Uterus (tissue), 2 donors: ENCODE results near the gene IPO13.

Source experiments
- POLR2A ChIP-seq, 2 donors: fragments of 450-650 bp; IDR thresholded peaks; one replicate each; pipeline ENCODE4 v1.6.1; 2016; ENCODE audit warnings: antibody characterized with exemption in 2 of 2, mild to moderate bottlenecking in 1 of 2, moderate library complexity in 1 of 2
- TF ChIP-seq, protein P1 (sequence below), 4 experiments: fragments of 200-600 bp in 2 of 4; fragments of 450-650 bp in 2 of 4; sonication (generic) in 2 of 4; IDR thresholded peaks; one replicate each; pipeline ENCODE4 v1.5.1; 2016 to 2019; ENCODE audit warnings: antibody characterized with exemption in 4 of 4, mild to moderate bottlenecking in 2 of 4, moderate library complexity in 1 of 4

DNA sequence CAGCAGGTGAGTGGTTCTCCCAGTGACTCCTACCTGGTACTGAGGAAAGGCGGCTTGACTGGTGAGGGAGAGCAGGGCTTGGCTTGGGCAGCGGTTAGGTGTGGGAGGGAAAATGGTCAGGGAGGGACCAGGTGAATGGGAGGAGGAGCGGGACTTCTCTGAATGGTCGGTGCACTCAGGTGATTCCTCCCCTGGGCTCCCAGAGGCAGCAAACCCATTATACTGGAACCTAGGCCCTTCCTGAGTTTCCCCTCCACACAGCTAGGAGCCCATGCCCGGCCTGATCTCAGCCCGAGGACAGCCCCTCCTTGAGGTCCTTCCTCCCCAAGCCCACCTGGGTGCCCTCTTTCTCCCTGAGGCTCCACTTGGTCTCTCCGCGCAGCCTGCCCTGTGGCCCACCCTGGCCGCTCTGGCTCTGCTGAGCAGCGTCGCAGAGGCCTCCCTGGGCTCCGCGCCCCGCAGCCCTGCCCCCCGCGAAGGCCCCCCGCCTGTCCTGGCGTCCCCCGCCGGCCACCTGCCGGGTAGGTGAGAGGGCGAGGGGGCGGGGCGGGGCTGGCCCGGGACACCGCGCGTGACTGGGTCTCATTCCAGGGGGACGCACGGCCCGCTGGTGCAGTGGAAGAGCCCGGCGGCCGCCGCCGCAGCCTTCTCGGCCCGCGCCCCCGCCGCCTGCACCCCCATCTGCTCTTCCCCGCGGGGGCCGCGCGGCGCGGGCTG lies 10.9 kb upstream of the IPO13 start:
- TF ChIP-seq, protein P1, sequence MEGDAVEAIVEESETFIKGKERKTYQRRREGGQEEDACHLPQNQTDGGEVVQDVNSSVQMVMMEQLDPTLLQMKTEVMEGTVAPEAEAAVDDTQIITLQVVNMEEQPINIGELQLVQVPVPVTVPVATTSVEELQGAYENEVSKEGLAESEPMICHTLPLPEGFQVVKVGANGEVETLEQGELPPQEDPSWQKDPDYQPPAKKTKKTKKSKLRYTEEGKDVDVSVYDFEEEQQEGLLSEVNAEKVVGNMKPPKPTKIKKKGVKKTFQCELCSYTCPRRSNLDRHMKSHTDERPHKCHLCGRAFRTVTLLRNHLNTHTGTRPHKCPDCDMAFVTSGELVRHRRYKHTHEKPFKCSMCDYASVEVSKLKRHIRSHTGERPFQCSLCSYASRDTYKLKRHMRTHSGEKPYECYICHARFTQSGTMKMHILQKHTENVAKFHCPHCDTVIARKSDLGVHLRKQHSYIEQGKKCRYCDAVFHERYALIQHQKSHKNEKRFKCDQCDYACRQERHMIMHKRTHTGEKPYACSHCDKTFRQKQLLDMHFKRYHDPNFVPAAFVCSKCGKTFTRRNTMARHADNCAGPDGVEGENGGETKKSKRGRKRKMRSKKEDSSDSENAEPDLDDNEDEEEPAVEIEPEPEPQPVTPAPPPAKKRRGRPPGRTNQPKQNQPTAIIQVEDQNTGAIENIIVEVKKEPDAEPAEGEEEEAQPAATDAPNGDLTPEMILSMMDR (IDR thresholded peaks at IDR 0.05): no peak
- TF ChIP-seq POLR2A (IDR thresholded peaks at IDR 0.05): no peak
